HG02852 (cell line): Measurements from ENCODE around the gene ILF2.

ENCODE experiments used
- ATAC-seq: cut with Tn5 transposase; IDR thresholded peaks from one replicate; pipeline ENCODE4 v1.9.1; 2021; ENCODE audit warnings: mild to moderate bottlenecking, moderate library complexity; ENCODE audit not compliant: unreplicated experiment

The ILF2 gene

DNA sequence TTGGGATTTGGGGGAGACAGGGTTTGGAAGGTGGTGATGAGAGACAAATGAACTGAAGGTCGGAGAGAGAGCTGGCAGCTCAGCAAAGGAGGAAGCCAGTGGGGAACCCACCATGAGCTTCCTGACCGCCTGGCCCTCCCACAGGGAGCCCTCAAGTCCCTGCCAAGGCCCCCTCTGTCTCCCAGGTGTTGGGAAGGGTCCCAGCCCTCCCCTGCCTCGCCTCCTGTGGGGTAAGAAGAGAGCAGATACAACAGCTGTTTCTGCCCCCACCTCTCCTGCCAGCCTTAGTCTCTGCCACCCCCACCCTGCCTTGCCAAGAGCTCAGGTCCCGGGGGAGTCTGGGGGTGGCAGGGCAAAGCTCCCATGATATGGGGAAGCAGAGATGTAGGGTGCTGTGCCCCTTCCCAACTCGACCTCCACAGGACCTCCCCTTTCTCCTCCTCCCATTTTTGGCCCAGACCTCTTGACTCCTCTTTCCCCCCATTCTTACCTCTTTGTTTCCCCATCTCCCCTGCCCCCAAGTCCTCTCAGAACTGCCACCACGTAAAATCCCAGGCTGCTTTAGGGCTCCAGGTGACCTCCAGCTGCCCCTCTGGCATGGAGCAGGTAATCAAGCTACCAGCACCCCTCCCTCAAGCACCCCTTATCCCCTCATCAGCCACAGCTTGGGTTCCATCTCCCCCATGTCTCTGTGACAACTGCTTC, 42.0 kb downstream of the ILF2 start:
- ATAC-seq: no peak

DNA sequence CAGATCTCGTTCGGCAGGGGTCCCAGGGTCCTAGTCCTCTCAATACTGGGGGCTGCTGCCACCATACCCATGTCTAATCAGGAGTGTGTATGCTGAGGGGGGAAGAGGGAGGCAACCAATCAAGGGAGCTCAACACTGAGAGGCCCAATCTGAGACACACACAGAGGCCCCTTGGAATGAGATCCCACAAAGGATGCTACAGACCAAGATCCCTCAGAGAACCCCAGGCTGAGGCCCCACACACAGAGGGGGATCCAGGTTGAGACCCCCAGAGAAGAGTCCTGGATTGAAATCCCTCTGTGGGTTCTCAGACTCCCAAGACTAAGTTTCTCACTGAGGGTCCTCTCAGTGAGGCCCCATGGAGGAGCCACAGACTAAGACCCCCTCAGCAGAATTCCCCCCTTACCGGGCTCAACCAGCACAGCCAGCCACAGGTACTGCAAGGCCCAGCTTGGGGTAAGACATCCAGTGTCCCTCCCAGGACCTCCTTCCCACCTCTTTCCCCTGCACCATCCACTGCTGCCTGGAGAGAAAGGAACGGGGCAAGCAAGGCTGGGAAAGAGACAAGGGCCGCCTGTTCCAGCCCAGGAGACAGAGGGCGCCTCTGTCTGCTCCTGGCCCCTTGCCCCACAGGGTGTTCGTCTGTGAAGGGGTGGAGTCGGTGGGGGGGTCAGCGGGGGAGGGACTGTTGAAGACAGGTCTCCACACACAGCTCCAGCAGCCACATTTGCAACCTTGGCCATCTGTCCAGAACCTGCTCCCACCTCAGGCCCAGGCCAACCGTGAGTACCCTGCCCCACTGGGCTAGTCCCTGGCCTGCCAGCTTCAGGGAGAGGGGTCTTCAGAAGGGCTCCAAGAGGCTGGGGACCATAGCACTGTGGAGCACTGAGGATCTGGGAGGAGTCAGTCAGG, 42.8 kb downstream of the ILF2 start, which contains the start of gene S100A1:
Gene S100A1, plus strand, starts transcription at position 720 of the 912 bp plus-strand sequence. CDS start 2,088 bp downstream, outside the sequence.
- ATAC-seq: no peak

DNA sequence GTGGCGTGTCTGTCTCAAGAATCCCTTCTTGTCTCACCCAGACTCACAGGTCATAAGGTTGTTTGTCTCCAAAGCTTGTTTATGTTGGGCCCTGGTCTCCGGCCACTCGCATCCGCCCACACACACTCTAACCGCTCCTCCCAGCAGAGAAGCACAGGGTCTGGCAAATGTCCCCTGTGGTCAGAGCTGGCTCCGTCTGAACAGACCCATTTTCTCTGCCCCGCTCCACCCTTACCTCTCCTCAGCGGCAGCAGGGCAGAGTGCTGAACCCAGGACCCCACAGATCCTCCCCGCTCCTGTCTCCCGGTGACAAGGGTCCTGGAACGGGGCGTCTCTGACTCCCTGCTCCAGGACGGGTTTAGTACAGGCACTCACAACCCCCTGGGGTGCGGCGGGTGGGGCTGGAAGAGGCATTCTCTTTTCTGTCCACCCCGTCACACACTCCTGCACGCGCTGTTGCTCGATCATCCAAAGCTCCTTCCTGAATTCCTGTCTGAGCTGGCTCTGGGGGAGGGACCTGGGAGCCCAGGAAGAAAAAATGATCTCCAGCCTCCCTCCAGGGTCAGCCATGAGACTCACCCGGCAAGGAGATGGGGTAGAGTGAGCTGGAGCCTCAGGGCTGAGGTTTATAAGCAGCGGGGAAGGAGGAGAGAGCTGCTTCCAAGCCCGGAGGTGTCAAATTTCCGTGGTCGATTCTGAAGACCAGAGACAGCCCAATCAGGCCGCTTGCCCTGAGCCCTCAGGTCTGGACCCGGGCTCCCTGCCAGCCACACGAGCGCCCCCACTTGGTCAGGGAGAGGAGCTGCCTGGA, 43.7 kb downstream of the ILF2 start, which contains the start of gene S100A13:
Gene S100A13, minus strand, starts transcription at position 602 of the 811 bp plus-strand sequence. CDS start 1,033 bp downstream, outside the sequence.
- ATAC-seq: no peak

DNA sequence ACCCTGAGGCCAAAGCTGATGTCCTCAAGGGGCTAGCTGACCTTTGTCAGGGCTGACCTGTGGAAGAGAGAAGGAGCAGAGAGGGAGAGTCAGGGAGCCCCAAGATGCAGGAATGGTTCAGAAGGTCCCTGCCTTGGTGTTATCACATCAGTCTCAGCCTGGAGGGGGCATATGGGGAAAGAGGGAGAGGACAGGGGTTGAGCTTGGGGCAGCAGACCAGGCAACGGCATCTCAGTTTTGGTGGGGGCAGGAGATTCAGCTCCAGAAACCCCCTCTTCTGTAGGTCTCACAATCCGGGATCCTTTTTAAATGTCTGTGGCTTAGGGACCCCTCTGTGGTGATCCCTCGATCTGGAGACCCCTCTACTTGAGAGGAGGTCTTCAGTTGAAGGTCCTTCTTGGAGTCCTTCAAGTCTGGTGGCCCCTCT, 44.3 kb downstream of the ILF2 start:
- ATAC-seq: no peak

DNA sequence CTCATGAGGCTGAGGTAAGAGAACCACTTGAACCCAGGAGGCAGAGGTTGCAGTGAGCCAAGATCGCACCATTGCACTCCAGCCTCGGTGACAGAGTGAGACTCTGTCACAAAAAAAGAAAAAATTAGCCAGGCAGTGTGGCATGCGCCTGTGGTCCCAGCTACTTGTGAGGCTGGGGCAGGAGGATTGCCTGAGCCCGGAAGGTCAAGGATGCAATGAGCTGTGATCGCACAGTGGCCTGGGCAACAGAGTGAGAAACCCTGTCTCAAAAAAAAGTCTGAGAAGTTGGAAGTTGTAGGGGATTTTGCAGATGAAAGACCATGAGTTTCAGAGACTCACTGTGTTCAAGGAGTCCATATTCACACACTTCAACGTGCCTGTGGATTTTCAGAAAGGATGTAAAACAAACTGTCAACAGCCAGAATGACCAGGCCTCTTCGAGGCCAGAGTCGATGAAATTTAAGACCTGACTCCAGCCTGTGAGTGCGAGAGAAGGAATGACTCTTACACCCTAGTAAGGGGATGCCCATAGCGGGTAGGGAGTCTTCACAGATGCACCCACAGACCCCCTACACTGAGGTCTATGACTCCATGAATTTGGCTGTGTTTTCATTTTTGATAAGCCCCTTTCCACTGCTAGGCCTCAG, 45.7 kb downstream of the ILF2 start:
- no peak for ATAC-seq

DNA sequence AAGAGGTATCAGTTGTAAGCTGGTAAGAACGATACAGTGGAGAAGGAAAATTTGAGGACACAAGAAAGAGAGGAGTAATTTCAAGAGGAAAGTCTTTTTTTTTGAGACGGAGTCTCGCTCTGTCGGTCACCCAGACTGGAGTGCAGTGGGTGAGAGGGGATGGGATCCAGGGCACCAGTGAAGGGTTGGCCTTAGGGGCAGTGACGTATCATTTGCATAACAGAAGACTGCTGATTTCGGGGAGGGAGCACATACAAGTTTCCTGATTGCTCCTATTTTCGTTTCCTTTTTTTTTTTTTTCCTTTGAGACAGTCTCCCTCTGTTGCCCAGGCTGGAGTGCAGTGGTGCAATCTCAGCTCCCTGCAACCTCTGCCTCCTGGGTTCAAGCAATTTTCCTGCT, 47.7 kb downstream of the ILF2 start:
- no peak for ATAC-seq

DNA sequence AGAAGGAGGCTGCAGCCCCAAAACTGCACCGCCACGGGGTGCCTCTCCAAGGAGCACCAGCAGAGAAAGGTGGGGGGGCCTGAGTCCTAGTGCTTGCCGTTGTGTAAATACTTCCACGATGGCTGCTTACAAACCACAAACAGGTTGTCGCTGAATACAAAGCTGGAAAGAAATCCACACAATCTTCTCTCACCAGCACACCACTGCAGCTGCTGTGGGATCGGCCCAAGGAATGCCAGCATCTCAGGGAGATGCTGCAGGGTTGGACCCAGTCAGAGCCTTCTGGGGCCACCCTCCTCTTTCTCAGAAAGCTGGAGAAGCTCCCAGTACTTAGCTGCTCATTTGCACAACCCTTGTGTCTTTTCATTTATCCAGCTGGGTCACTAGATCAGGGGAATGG, 51.6 kb downstream of the ILF2 start:
- ATAC-seq: no peak

DNA sequence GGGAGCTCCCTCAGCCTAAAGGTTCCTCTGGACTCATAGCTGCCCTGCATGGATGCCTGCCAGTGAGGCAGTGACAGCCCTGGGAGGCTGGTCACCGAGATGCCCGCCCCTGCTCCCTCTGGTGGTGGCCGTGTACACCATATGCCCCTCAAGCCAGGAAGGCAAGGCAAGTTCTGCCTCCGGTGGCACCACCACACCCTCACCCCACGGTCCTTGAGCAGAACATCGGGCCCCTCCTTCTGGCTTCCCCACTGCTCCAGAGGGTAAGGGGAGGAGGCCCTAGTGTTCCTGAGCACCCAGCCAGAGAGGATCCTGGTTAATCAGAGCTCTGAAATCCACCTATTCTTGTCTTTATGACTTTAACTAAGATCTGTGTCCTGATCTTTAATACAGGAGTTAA, 53.1 kb downstream of the ILF2 start:
- ATAC-seq: no peak

DNA sequence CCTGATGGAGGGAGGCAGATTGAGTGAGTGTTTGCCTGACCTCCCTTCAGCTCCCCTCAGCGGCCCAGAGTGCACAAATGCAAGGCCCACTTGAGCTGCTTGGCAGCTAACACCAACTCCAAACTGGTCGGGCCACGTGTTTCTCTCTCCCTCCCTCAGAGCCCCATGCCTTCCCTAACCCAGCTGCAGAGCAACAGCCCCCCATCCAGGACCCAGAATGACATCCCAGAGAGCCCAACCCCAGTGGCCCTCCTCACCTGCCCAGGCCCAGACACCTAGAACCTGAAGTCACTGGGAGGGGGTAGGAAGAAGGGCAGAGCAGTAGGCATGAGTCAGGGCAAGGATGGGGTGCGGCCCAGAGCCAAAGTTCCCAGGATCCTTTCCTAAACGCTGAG, 53.9 kb downstream of the ILF2 start:
- ATAC-seq: no peak

DNA sequence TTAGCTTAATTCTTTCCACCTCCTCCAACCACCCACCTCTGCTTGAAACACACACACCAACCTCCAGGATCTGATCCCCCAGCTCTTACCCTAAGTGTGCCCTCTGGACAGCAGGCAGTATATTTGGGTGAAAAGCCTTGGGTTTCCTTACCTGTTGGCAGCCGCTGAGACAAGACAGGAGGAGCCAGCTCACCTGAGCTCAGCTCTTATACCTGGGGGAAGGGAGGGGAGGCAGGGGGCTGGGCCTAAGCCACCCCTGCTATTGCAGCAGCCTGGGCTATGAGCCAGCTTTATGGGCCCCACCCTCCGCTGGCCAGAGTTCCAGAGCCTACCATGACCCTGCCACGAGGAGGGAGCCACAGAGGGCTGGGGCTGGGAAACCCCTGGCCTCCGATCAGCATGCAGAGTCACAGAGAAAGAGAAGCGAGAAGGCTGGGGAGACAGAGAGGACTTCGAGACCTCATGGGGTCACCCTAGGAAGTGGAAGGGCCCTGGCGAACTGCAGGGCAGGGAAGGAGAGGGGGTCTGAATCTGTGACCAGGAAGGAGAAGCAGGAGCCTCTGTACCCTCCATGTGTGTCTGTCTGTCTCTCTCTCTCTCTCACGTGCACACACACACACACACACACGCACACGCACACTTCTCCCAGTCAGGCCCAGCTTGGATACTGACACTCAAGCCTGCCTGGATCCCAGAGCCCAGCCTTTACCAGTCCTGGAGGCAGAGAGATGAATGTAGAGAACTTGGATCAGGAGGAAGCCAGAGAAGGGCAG, 54.5 kb downstream of the ILF2 start, which contains the start of gene S100A14:
Gene S100A14, minus strand, starts transcription at position 182 of the 773 bp plus-strand sequence. CDS start 467 bp downstream, outside the sequence.
- ATAC-seq: no peak

DNA sequence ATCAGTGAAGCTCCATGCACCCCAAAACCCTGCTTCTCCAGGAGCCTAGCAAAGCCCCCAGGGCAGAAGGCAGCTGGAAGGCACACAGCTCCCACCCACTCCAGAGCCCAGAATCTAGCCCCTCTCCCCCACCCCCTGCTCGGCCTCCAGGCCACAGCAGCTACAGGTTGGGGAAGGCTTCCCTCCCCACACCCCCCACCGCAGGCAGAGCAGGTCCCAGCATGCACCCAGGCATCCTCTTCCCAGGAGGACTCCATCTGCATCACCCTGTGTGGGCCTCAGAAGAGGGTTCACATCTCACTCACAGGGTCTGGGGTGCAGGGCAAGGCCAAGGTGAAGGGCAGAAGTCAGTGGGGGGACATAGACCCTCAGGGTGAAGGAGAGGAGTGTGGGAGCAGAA, 55.4 kb downstream of the ILF2 start:
- ATAC-seq: no peak

DNA sequence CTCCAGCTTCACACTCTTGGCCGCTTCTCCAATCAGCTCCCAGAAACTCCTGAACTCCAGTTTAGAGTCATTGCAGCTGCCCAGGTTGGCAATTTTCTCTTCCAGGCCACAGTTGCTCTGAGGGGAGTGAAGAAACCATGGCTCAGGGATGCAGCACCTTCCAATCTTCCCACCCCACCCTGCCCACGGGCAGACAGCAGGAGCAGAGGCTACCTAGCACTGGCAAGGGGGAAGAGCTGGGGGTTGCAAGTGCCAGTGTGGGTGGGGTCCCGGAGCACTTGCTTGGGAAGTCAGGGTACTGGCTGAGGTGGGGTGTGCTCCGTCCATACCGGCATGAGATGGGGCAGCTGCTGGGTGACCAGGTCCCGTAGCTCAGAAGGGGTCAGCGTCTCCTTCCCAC, 55.9 kb downstream of the ILF2 start:
- ATAC-seq: no peak

DNA sequence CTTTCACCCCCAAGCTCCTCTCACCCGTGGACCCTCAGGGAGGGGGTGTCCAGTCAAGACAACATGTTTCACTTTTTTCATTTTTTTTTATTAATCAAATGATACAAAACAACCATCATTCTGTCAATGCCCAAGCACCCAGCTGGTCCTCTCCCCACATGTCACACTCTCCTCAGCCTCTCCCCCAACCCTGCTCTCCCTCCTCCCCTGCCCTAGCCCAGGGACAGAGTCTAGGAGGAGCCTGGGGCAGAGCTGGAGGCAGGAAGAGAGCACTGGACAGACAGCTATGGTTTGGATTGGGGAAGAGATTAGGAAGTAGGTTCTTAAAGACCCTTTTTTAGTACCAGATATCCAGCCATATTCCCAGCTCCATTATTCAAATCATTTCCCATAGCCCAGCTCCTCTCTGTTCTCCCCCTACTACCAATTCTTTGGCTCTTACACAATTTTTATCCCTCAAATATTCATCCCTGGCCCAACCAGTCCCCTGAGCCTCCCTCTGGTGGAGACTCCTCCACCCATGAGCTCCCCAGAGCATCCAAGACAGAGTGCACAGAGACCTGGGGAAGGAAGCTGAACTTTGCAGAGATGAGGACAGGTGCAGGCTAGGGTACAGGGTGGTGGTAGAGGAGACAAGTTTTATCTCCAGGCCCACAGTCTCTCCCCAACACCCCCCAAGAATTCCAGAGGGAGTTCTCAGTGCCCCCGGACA, 56.4 kb downstream of the ILF2 start:
- no peak for ATAC-seq

DNA sequence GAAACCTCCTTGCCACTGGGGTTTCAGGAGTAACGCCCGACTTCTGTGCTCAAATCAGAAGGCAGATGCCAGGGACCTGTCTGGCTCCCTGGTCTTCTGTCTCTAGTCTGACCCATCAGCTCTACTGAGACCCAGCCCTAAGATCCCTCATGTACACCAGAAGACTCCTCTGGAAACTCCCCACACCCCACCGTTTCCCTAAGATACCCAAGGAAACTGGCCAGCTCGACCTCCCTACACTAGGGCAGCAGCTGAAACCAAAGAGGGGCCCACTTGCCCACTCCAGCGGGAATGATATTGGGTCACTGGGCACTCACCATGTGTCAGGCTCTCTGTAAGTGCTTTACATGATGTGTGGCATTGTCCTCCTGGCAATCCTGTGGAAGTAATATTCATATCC, 57.4 kb downstream of the ILF2 start:
- no peak for ATAC-seq

DNA sequence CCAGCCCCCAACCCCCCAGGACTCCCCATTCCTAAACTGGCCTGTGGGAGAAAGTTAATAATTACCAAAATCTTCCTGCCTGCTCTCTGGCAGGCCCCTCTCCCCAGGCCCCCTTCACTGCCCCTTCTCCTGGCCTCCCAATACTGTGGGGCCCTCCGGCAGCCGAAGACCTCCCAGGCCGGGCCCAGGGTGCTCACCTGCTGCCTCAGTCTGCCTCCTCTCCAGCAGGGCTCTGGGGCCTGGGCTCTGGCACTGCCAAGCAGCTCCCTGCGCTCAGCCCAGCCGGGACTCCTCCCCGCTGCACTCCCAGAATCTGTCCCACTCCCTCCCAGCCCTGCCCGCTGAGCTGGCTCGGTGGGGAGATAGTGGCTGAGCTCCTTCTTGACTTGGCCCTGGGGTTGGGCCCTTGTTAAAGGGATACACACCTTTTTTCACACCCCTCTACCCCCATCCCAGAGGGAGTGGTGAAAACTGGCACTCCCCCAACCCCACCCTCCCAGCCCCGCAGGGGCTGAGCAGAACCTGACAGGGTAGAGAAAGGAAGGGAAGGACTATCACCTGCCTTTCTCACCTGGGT, 58.0 kb downstream of the ILF2 start, which contains the start of gene S100A16:
Gene S100A16, minus strand, starts transcription at position 383 of the 577 bp plus-strand sequence. CDS start 4,986 bp downstream, outside the sequence.
- no peak for ATAC-seq

DNA sequence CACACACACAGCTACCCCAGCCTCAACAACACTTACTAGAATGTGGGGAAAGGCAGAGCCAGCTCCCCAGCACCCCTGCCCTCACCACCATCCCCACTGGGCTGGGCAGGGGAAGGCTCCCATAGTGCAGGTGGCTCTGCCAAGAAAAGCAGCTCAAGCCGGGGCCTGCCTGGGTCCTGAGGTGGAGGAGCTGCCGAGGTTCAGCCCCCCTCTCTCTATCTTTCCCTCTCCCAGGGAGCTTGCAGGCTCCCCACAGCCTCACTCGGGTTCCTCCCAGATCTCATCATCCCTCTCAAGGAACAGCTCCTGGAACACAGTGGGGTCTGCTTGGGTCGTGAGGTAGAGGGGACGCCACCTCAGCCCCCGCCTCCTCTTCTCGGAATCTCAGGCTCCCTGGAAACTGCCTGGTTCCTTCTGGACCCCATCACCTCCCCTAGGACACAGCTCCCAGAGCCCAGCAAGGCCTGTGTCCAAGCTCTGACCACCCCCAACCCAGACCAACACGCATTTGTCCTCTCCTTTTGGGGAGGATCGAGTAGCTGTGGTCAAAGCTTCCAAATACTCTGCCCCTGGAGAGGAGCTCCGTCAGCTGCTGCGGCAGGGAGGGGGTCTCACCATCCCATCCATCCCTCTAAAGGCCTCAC, 58.6 kb downstream of the ILF2 start:
- no peak for ATAC-seq
